Measurements from ENCODE around the gene SSBP4. TPM values are rescaled to one million over a fixed set of nuclear protein-coding genes. Genes with fewer than 3 reads are reported as not detected.
A peak's percentile ranks its signal among the peaks of the same experiment; 100 is the strongest.
"Not testable (repeated sequence)": the region's sequence is repeated elsewhere in the genome, so short reads cannot be mapped to it uniquely, and the experiment has no call there.

The SSBP4 gene
- total RNA-seq, 4 donors from 2014 or later: 23.7 to 48.1 (median 26.1) TPM

GRCh38 chr19:18401580-18402112 is 17.6 kb upstream of the SSBP4 start:
- Histone ChIP-seq H3K36me3 (no peaks in the 10 kb centered on the region), H3K4me1 (peaks cover 0 to 41% (median 9%) of the 10 kb centered on the region in 3 donors), H3K27ac (peak overlapping the region in 3 of 4 donors; percentile 34 to 59 (median 45)), H3K4me3 (no peak overlapping the region), H3K27me3 (peaks cover 0 to 18% (median 2%) of the 10 kb centered on the region in 4 donors), H3K9me3 (no peaks in the 10 kb centered on the region)
- intact Hi-C loops (cut with DNase I): no loop called here
- DNase-seq: no peak
- TF ChIP-seq POLR2A (IDR thresholded peaks at IDR 0.05) (peak in 1 of 4 donors; percentile 13), CTCF (IDR thresholded peaks at IDR 0.05) (peak in 4 of 6 experiments; percentile 9 to 47 (median 23))
- 37 to 100% methylated on average over 1 to 6 of the region's 7 CpGs for whole genome bisulfite sequencing, 2 donors

GRCh38 chr19:18402455-18403248 is 16.5 kb upstream of the SSBP4 start:
- peak in 1 of 4 donors; percentile 9 for TF ChIP-seq POLR2A (IDR thresholded peaks at IDR 0.05)
- H3K4me1 ChIP-seq: peaks cover 0 to 31% (median 6%) of the 10 kb centered on the region in 3 donors
- DNase-seq; H3K27me3 ChIP-seq; H3K9me3 ChIP-seq; H3K4me3 ChIP-seq; intact Hi-C loops (cut with DNase I); H3K36me3 ChIP-seq: not testable (repeated sequence)
- peak overlapping the region in 2 of 4 donors; percentile 45 to 59 for H3K27ac ChIP-seq
- 72 to 79% methylated on average over 16 to 17 of the region's 18 CpGs for WGBS, 2 donors

- intact Hi-C loops (cut with DNase I); DNase-seq; H3K36me3 ChIP-seq; H3K27me3 ChIP-seq; H3K4me3 ChIP-seq; H3K9me3 ChIP-seq; H3K27ac ChIP-seq: not testable (repeated sequence)
- WGBS, 2 donors: 81 to 86% methylated on average over 8 to 11 of the region's 11 CpGs
- peaks cover 0 to 20% (median 0%) of the 10 kb centered on the region in 3 donors for H3K4me1 ChIP-seq
Observed at GRCh38 chr19:18405754-18406153, 13.4 kb upstream of the SSBP4 start.

GRCh38 chr19:18406749-18407148 is 12.4 kb upstream of the SSBP4 start:
- no peak for DNase-seq
- intact Hi-C loops (cut with DNase I): no loop called here
- H3K4me3 ChIP-seq: no peak overlapping the region
- WGBS, 2 donors: 84 to 95% methylated on average over 9 of the region's 9 CpGs
- H3K27me3 ChIP-seq: no peaks in the 10 kb centered on the region
- no peaks in the 10 kb centered on the region for H3K36me3 ChIP-seq
- no peaks in the 10 kb centered on the region for H3K9me3 ChIP-seq
- TF ChIP-seq CTCF (IDR thresholded peaks at IDR 0.05): no peak
- no peak for TF ChIP-seq POLR2A (IDR thresholded peaks at IDR 0.05)
- peaks cover 0 to 15% (median 0%) of the 10 kb centered on the region in 3 donors for H3K4me1 ChIP-seq
- no peak overlapping the region for H3K27ac ChIP-seq

GRCh38 chr19:18408053-18408476 is 11.1 kb upstream of the SSBP4 start:
- Histone ChIP-seq H3K4me1 (peaks cover 0 to 10% (median 0%) of the 10 kb centered on the region in 3 donors), H3K9me3 (no peaks in the 10 kb centered on the region), H3K27ac (no peak overlapping the region), H3K36me3 (no peaks in the 10 kb centered on the region), H3K4me3 (no peak overlapping the region), H3K27me3 (no peaks in the 10 kb centered on the region)
- TF ChIP-seq CTCF (IDR thresholded peaks at IDR 0.05): peak in 4 of 6 experiments; percentile 12 to 47 (median 34)
- no peak for TF ChIP-seq POLR2A (IDR thresholded peaks at IDR 0.05)
- 25 to 43% methylated on average over 2 to 7 of the region's 10 CpGs for WGBS, 2 donors
- intact Hi-C loops (cut with DNase I): no loop called here
- no peak for DNase-seq

- Histone ChIP-seq H3K4me1 (peaks cover 33 to 48% (median 34%) of the 10 kb centered on the region in 3 donors), H3K27me3 (peaks cover 0 to 24% (median 0%) of the 10 kb centered on the region in 4 donors), H3K36me3 (no peaks in the 10 kb centered on the region), H3K9me3 (no peaks in the 10 kb centered on the region), H3K27ac (no peak overlapping the region), H3K4me3 (no peak overlapping the region)
- DNase-seq: no peak
- TF ChIP-seq CTCF (IDR thresholded peaks at IDR 0.05) (no peak), POLR2A (IDR thresholded peaks at IDR 0.05) (no peak)
- intact Hi-C loops (cut with DNase I): loop anchor here (5.0 kb wide), 1 partner anchor 60 kb away; no protein-coding TSS in a partner anchor
- WGBS, 2 donors: 62 to 77% methylated on average over 12 of the region's 16 CpGs
Observed at GRCh38 chr19:18412610-18413239, 6.5 kb upstream of the SSBP4 start.
